HCT116 (cell line): ENCODE measurements around the gene SELENON. TPM values are rescaled to one million over a fixed set of nuclear protein-coding genes. Genes with fewer than 3 reads are reported as not detected.

Source experiments
- ATAC-seq: fragments of 200-7000 bp; cut with Tn5 transposase; 2 replicates; pipeline ENCODE4 v1.9.1; 2020; ENCODE audit warnings: mild to moderate bottlenecking, moderate library complexity
- BruUV-seq: library from RNA; stranded (reverse); fragments of 400-500 nt; replicated peaks from 2 replicates; lab custom pipeline; 2021; lab: Mats Ljungman, UMichigan
- CTCF ChIA-PET: fragments of 300-600 bp; sonication (Branson Sonifier 250); formaldehyde crosslinking; loops from one replicate; lab custom pipeline; 2021; ENCODE audit warnings: antibody characterized with exemption; lab: Charles Lee
- POLR2A ChIA-PET: fragments of 300-600, 350-600 bp; sonication (Branson Sonifier 250); formaldehyde crosslinking; loops from one replicate; lab custom pipeline; 2021; ENCODE audit warnings: antibody characterized with exemption; lab: Charles Lee
- RAD21 ChIA-PET, 2 experiments: fragments of 300-600 bp; sonication (Branson Sonifier 250); formaldehyde crosslinking; loops; one replicate each; lab custom pipeline; 2023; ENCODE audit warnings: low total read pairs in 2 of 2; ENCODE audit not compliant: uncharacterized antibody in 2 of 2, unreplicated experiment in 2 of 2, low non-redundant PET in 1 of 2; lab: Charles Lee
- DNase-seq: peaks from one replicate; pipeline ENCODE4 v3.0.0-alpha.2; 2010; ENCODE audit warnings: low read depth, low spot score
- H2AFZ ChIP-seq: fragments of 200-600 bp; shearing (Covaris generic), sonication (generic); 2 replicates; pipeline ENCODE4 v1.6.1; 2017; ENCODE audit warnings: low read depth, mixed run types, mixed read lengths, antibody characterized with exemption, low read length; ENCODE audit not compliant: poor library complexity, severe bottlenecking
- H3K27ac ChIP-seq: 2 replicates; pipeline ENCODE4 v1.5.1; 2012; ENCODE audit warnings: low read depth, low read length
- H3K27me3 ChIP-seq: fragments of 200-600 bp; sonication (generic); 2 replicates; pipeline ENCODE4 v1.6.1; 2016; ENCODE audit warnings: mixed run types, low read length, mixed read lengths; ENCODE audit not compliant: insufficient read depth
- H3K36me3 ChIP-seq, 2 experiments: fragments of 200-500 bp in 1 of 2; fragments of 200-600 bp in 1 of 2; sonication (Bioruptor generic) in 1 of 2; sonication (generic) in 1 of 2; 2 replicates each; pipeline versions ENCODE4 v1.5.1 to v1.6.1; 2014 to 2016; ENCODE audit warnings: low read length in 2 of 2, inconsistent platforms in 1 of 2, mixed read lengths in 1 of 2, mixed run types in 1 of 2; ENCODE audit not compliant: insufficient read depth in 2 of 2, control insufficient read depth in 1 of 2
- H3K4me1 ChIP-seq, 2 experiments: fragments of 200-600 bp in 1 of 2; sonication (generic) in 1 of 2; 2 replicates each; pipeline versions ENCODE4 v1.5.1 to v1.6.1; 2012 to 2017; ENCODE audit warnings: low read length in 2 of 2, inconsistent platforms in 1 of 2, mild to moderate bottlenecking in 1 of 2, mixed read lengths in 1 of 2, mixed run types in 1 of 2, moderate library complexity in 1 of 2; ENCODE audit not compliant: insufficient read depth in 2 of 2, control insufficient read depth in 1 of 2
- H3K4me2 ChIP-seq: fragments of 200-600 bp; sonication (generic); 2 replicates; pipeline ENCODE4 v1.6.1; 2017; ENCODE audit warnings: mixed run types, low read length, mixed read lengths
- H3K4me3 ChIP-seq, 2 experiments: fragments of 200-600 bp in 1 of 2; sonication (generic) in 1 of 2; replicated peaks in 1 of 2; 2 replicates each; pipeline ENCODE4 v1.5.1; 2011 to 2016; ENCODE audit warnings: low read length in 2 of 2, control low read depth in 1 of 2, low read depth in 1 of 2, mild to moderate bottlenecking in 1 of 2, mixed read lengths in 1 of 2, mixed run types in 1 of 2
- H3K79me2 ChIP-seq: fragments of 200-600 bp; sonication (generic); 2 replicates; pipeline ENCODE4 v1.6.1; 2017; ENCODE audit warnings: mild to moderate bottlenecking, mixed run types, low read length, moderate library complexity, mixed read lengths; ENCODE audit not compliant: insufficient read depth
- H3K9ac ChIP-seq: fragments of 200-600 bp; sonication (generic); 2 replicates; pipeline ENCODE4 v1.6.1; 2016; ENCODE audit warnings: low read length, mixed read lengths
- H3K9me2 ChIP-seq: fragments of 200-600 bp; sonication (generic), shearing (Covaris generic); 2 replicates; pipeline ENCODE4 v1.6.1; 2017; ENCODE audit warnings: mixed run types, mild to moderate bottlenecking, moderate library complexity; ENCODE audit not compliant: insufficient read depth
- H3K9me3 ChIP-seq, 2 experiments: fragments of 200-500 bp in 1 of 2; fragments of 200-600 bp in 1 of 2; sonication (Bioruptor generic) in 1 of 2; sonication (generic) in 1 of 2; 2 replicates each; pipeline ENCODE4 v1.6.1; 2014 to 2017; ENCODE audit warnings: low read length in 2 of 2, mixed read lengths in 2 of 2, inconsistent platforms in 1 of 2, low read depth in 1 of 2, mild to moderate bottlenecking in 1 of 2, mixed run types in 1 of 2, moderate library complexity in 1 of 2; ENCODE audit not compliant: control insufficient read depth in 1 of 2, insufficient read depth in 1 of 2
- H4K20me1 ChIP-seq: fragments of 200-600 bp; sonication (generic), shearing (Covaris generic); 2 replicates; pipeline ENCODE4 v1.6.1; 2017; ENCODE audit warnings: mixed run types, mild to moderate bottlenecking, moderate library complexity; ENCODE audit not compliant: insufficient read depth
- CBX3 ChIP-seq: IDR thresholded peaks from 2 replicates; pipeline ENCODE4 v1.6.1; 2012; ENCODE audit warnings: low read depth
- CEBPB ChIP-seq: IDR thresholded peaks from 2 replicates; pipeline ENCODE4 v1.6.1; 2012; ENCODE audit warnings: low read depth
- CTCF ChIP-seq, 3 experiments: fragments of 200-600 bp in 1 of 3; sonication (generic) in 1 of 3; IDR thresholded peaks in 2 of 3; conservative IDR thresholded peaks in 1 of 3; 2 replicates each; pipeline ENCODE4 v1.5.1; 2012 to 2017; ENCODE audit warnings: low read depth in 2 of 3, low read length in 2 of 3, antibody characterized with exemption in 1 of 3, borderline replicate concordance in 1 of 3, control low read depth in 1 of 3, mild to moderate bottlenecking in 1 of 3, mixed read lengths in 1 of 3, mixed run types in 1 of 3, moderate library complexity in 1 of 3; ENCODE audit not compliant: insufficient read depth in 1 of 3
- FOSL1 ChIP-seq: IDR thresholded peaks from 2 replicates; pipeline ENCODE4 v1.6.1; 2012; ENCODE audit warnings: low read depth
- JUND ChIP-seq: IDR thresholded peaks from 2 replicates; pipeline ENCODE4 v1.6.1; 2012
- MAX ChIP-seq: IDR thresholded peaks from 2 replicates; pipeline ENCODE4 v1.6.1; 2012
- POLR2A ChIP-seq: IDR thresholded peaks from 2 replicates; pipeline ENCODE4 v1.7.0; 2011; ENCODE audit warnings: borderline replicate concordance; ENCODE audit not compliant: insufficient read depth, insufficient read length; ENCODE audit errors: extremely low read depth
- POLR2AphosphoS5 ChIP-seq: IDR thresholded peaks from 2 replicates; pipeline ENCODE4 v1.6.1; 2011; ENCODE audit warnings: mild to moderate bottlenecking, low read depth, low read length, moderate library complexity
- RAD21 ChIP-seq: IDR thresholded peaks from 2 replicates; pipeline ENCODE4 v1.6.1; 2012; ENCODE audit warnings: low read depth, mild to moderate bottlenecking
- SIN3A ChIP-seq: IDR thresholded peaks from 2 replicates; pipeline ENCODE4 v1.6.1; 2012; ENCODE audit warnings: low read depth
- SP1 ChIP-seq: IDR thresholded peaks from 2 replicates; pipeline ENCODE4 v1.6.1; 2012; ENCODE audit warnings: low read depth
- SRF ChIP-seq: IDR thresholded peaks from 2 replicates; pipeline ENCODE4 v1.6.1; 2012; ENCODE audit warnings: low read depth
- TCF7L2 ChIP-seq: IDR thresholded peaks from 2 replicates; pipeline ENCODE4 v1.7.0; 2011; ENCODE audit warnings: borderline replicate concordance, inconsistent platforms; ENCODE audit not compliant: insufficient read depth, insufficient read length; ENCODE audit errors: extremely low read depth
- intact Hi-C: fragments of 100-400 bp; cut with micrococcal nuclease; formaldehyde crosslinking; loops from 2 replicates; pipeline ENCODE4 v1.10.0; 2022
- total RNA-seq: library from RNA; stranded (reverse); gene quantifications from one replicate; pipeline ENCODE4 v1.2.1, GENCODE V29; 2021; ENCODE audit not compliant: unreplicated experiment
- TF ChIP-seq, protein P1 (sequence below): IDR thresholded peaks from 2 replicates; pipeline ENCODE4 v1.6.1; 2012

Gene SELENON
- total RNA-seq, 1 experiment from 2014 or later, result 85.1 TPM

DNA sequence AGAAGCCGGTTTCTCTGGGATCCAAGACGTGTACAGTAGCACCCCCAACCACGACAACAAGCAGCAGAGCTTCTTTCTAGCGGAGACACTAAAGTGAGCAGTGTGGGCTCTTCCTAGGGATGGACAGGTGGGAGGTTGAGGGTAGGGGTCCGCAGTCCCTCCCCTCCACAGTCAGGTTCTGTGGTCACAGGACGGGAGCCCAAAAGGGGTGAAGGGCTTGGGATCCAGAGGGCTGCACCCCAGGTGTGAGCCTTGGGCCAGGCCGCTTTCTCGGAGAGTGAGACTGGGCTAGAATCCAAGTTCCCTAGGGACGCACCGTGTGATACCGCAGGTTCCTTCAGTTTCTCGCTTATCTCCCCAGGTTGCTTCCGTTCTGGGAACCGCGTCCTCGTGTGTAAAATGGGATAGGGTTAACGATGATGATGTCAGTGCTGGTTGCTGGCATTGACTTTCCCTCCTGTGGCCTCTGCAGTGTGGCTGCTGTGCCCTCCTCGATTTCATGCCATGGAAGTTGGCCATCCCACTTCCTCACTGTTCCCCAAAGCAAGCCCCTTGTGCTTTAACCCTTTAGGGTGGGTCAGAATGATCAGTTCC lies 17.3 kb upstream of the SELENON start:
- H3K79me2 ChIP-seq, result no peaks in the 10 kb centered on the region
- H3K27ac ChIP-seq, result no peak overlapping the region
- peaks cover 17 to 20% of the 10 kb centered on the region in 2 experiments for H3K4me1 ChIP-seq
- CTCF ChIA-PET, result interaction anchor here (1.4 kb wide), 1 partner anchor 15 kb away, joined by 3 read pairs; no protein-coding TSS in a partner anchor
- no peaks in the 10 kb centered on the region for H3K9me2 ChIP-seq
- ATAC-seq (no peak), DNase-seq (no peak)
- no peak overlapping the region for H3K4me3 ChIP-seq
- no peak overlapping the region for H3K9ac ChIP-seq
- H3K9me3 ChIP-seq, result no peaks in the 10 kb centered on the region
- RAD21 ChIA-PET, result no interaction called here
- intact Hi-C loops, result no loop called here
- no peaks in the 10 kb centered on the region for H3K27me3 ChIP-seq
- no peaks in the 10 kb centered on the region for H4K20me1 ChIP-seq
- BruUV-seq, result no TSS peak
- POLR2A ChIA-PET, result no interaction called here
- TF ChIP-seq CEBPB (no peak), TCF7L2 (no peak), JUND (no peak), SRF (no peak), CTCF (IDR thresholded peaks at IDR 0.05 in 2 of 3, conservative IDR thresholded peaks at IDR 0.05 in 1 of 3; ENCODE audit: borderline replicate concordance in 1 of 3, insufficient read depth in 1 of 3, low read depth in 2 of 3, low read length in 2 of 3) (no peak), SP1 (no peak), RAD21 (no peak), POLR2A (no peak), POLR2AphosphoS5 (no peak), SIN3A (no peak), MAX (no peak), FOSL1 (no peak), CBX3 (no peak)
- TF ChIP-seq, protein P1, sequence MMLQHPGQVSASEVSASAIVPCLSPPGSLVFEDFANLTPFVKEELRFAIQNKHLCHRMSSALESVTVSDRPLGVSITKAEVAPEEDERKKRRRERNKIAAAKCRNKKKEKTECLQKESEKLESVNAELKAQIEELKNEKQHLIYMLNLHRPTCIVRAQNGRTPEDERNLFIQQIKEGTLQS, result no peak
- no peak overlapping the region for H2AFZ ChIP-seq
- no peaks in the 10 kb centered on the region for H3K36me3 ChIP-seq
- H3K4me2 ChIP-seq, result no peak overlapping the region
